HepG2 (cell line): Measurements from ENCODE around the gene SCP2D1. TPM values are rescaled to one million over a fixed set of nuclear protein-coding genes. Genes with fewer than 3 reads are reported as not detected.
A peak's percentile ranks its signal among the peaks of the same experiment; 100 is the strongest.

Experiments
- ARNTL ChIP-seq: sonication (generic); formaldehyde crosslinking; IDR thresholded peaks from 2 replicates; pipeline ENCODE4 v1.4.0; 2020; ENCODE audit warnings: mild to moderate bottlenecking, missing genetic modification reagents
- ATRX ChIP-seq: sonication (generic); formaldehyde crosslinking; IDR thresholded peaks from 2 replicates; pipeline ENCODE4 v1.4.0; 2020; ENCODE audit warnings: missing genetic modification reagents, borderline replicate concordance
- BCL6 ChIP-seq: IDR thresholded peaks from 2 replicates; pipeline ENCODE4 v1.6.1; 2016; ENCODE audit warnings: missing genetic modification reagents, missing compliant biosample characterization
- ERF ChIP-seq: IDR thresholded peaks from 2 replicates; pipeline ENCODE4 v1.6.1; 2018; ENCODE audit warnings: missing biosample characterization, missing genetic modification reagents
- FOXO1 ChIP-seq: sonication (generic); formaldehyde crosslinking; IDR thresholded peaks from 2 replicates; pipeline ENCODE4 v1.4.0; 2020; ENCODE audit warnings: missing genetic modification reagents
- GTF3A ChIP-seq: sonication (generic); formaldehyde crosslinking; conservative IDR thresholded peaks from 2 replicates; pipeline ENCODE4 v1.4.0; 2020; ENCODE audit warnings: mild to moderate bottlenecking, missing genetic modification reagents
- HOXA9 ChIP-seq: sonication (generic); formaldehyde crosslinking; IDR thresholded peaks from 2 replicates; pipeline ENCODE4 v1.8.1; 2022; ENCODE audit warnings: missing genetic modification reagents, mild to moderate bottlenecking, moderate library complexity, borderline replicate concordance
- LCORL ChIP-seq, 2 experiments: fragments of 450-650 bp in 1 of 2; sonication (generic) in 1 of 2; formaldehyde crosslinking in 1 of 2; IDR thresholded peaks; 2 replicates each; pipeline versions ENCODE4 v1.5.0 to v1.6.1; 2017 to 2020; ENCODE audit warnings: antibody characterized with exemption in 1 of 2, missing genetic modification reagents in 1 of 2
- MBD4 ChIP-seq: IDR thresholded peaks from 2 replicates; pipeline ENCODE4 v1.6.1; 2012; ENCODE audit warnings: low read length, inconsistent platforms, borderline replicate concordance
- NFRKB ChIP-seq: fragments of 450-650 bp; IDR thresholded peaks from 2 replicates; pipeline ENCODE4 v1.6.1; 2017
- PRPF4 ChIP-seq: fragments of 200-400 bp; formaldehyde crosslinking; IDR thresholded peaks from 2 replicates; pipeline ENCODE4 v1.6.1; 2016; ENCODE audit warnings: low read length, low read depth; ENCODE audit not compliant: poor library complexity, severe bottlenecking
- RORA ChIP-seq: sonication (generic); formaldehyde crosslinking; IDR thresholded peaks from 2 replicates; pipeline ENCODE4 v1.5.0; 2020; ENCODE audit warnings: mild to moderate bottlenecking, missing genetic modification reagents, moderate library complexity
- ZC3H13 ChIP-seq: sonication (generic); formaldehyde crosslinking; IDR thresholded peaks from 2 replicates; pipeline ENCODE4 v1.8.1; 2023; ENCODE audit warnings: mild to moderate bottlenecking, missing genetic modification reagents, moderate library complexity
- ZNF335 ChIP-seq: sonication (generic); formaldehyde crosslinking; IDR thresholded peaks from 2 replicates; pipeline ENCODE4 v1.4.0; 2020; ENCODE audit warnings: missing genetic modification reagents
- ZNF484 ChIP-seq: sonication (generic); formaldehyde crosslinking; IDR thresholded peaks from 2 replicates; pipeline ENCODE4 v1.5.1; 2020; ENCODE audit warnings: mild to moderate bottlenecking, low read depth, missing genetic modification reagents, borderline replicate concordance
- ZNF550 ChIP-seq: sonication (generic); formaldehyde crosslinking; IDR thresholded peaks from 2 replicates; pipeline ENCODE4 v1.4.0; 2020; ENCODE audit warnings: mild to moderate bottlenecking, missing genetic modification reagents, borderline replicate concordance
- ZNF773 ChIP-seq: sonication (generic); formaldehyde crosslinking; IDR thresholded peaks from 2 replicates; pipeline ENCODE4 v1.4.0; 2020; ENCODE audit warnings: missing genetic modification reagents, borderline replicate concordance
- ZSCAN31 ChIP-seq: sonication (generic); formaldehyde crosslinking; IDR thresholded peaks from 2 replicates; pipeline ENCODE4 v1.5.0; 2020; ENCODE audit warnings: low read depth, mild to moderate bottlenecking, missing genetic modification reagents
- polyA plus RNA-seq, 8 experiments: library from polyadenylated mRNA; depleted of rRNA in 3 of 8; stranded (reverse) in 7 of 8; unstranded in 1 of 8; fragments of >200 nt; fragmentation: Illumina TruSeq in 4 of 8; extraction: Trizol in 4 of 8; gene quantifications; 2 replicates each; pipeline versions ENCODE4 v1.2.1 to v1.2.3, GENCODE V29; 2011 to 2016; ENCODE audit warnings: low read depth in 4 of 8, missing spikeins in 1 of 8, mixed read lengths in 1 of 8; ENCODE audit not compliant: insufficient read depth in 1 of 8
- total RNA-seq, 5 experiments: library from RNA; depleted of rRNA; stranded (reverse); fragments of >200 nt; fragmentation: Illumina TruSeq; extraction: Trizol; gene quantifications; 2 replicates each; pipeline ENCODE4 v1.2.3, GENCODE V29; 2016; ENCODE audit warnings: low read depth in 1 of 5
- TF ChIP-seq, protein P1 (sequence below): IDR thresholded peaks from 2 replicates; pipeline ENCODE4 v1.6.1; 2016
- TF ChIP-seq, protein P2 (sequence below): sonication (generic); formaldehyde crosslinking; IDR thresholded peaks from 2 replicates; pipeline ENCODE4 v1.8.1; 2023; ENCODE audit warnings: mild to moderate bottlenecking, inconsistent platforms, moderate library complexity, missing genetic modification reagents, borderline replicate concordance
- TF ChIP-seq, protein P3 (sequence below): IDR thresholded peaks from 2 replicates; pipeline ENCODE4 v1.6.1; 2016; ENCODE audit warnings: missing genetic modification reagents, missing compliant biosample characterization
- TF ChIP-seq, protein P4 (sequence below): sonication (generic); formaldehyde crosslinking; IDR thresholded peaks from 2 replicates; pipeline ENCODE4 v1.5.0; 2020; ENCODE audit warnings: missing genetic modification reagents
- TF ChIP-seq, protein P5 (sequence below): sonication (generic); formaldehyde crosslinking; IDR thresholded peaks from 2 replicates; pipeline ENCODE4 v1.4.0; 2020; ENCODE audit warnings: mild to moderate bottlenecking, missing genetic modification reagents, borderline replicate concordance
- TF ChIP-seq, protein P6 (sequence below): IDR thresholded peaks from 2 replicates; pipeline ENCODE4 v1.6.1; 2012; ENCODE audit warnings: inconsistent platforms

Gene SCP2D1
- total and polyA plus RNA-seq, 2 of the 13 experiments (the other 11 are each of a cell fraction or from before 2014, with no cell fraction given), result not detected

DNA sequence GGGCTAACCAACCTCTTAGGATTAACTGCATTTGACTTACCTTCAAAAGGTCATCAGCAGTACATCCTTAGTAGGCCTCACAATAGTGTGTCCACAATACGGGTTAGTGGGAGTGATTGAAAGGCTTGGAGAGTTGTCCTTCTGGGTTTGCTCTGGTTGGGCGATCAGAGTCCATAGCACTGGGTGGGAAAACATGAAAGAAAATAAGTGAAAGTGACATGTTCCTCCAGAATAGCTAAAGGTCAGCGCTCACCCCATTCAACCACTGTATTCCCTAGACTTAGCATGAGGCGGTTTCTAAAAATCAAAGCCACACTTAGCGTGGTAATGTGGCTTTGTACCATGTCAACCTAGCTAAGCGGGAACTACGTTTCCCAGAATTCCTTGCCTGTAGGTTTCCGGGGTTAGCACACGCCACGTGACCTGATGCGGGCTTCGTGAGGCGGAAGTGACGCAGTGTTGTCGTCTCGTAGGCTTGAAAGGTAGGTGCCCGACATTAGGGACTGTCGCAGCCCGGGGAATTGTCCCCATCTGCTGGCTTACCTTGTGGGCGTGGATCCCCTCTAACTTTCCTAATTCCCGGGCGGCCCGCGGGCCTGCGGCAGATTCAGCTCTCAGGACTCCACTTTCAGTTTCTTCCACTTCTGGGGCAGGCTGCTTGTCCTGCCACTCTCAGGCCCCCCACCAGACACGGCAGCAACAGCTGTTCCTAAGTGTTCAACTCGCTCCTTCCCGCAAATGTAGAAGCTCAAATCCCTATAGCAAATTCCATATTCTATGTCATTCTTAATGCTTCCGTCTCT, 19.8 kb upstream of the SCP2D1 start (continued):
- TF ChIP-seq, protein P1, sequence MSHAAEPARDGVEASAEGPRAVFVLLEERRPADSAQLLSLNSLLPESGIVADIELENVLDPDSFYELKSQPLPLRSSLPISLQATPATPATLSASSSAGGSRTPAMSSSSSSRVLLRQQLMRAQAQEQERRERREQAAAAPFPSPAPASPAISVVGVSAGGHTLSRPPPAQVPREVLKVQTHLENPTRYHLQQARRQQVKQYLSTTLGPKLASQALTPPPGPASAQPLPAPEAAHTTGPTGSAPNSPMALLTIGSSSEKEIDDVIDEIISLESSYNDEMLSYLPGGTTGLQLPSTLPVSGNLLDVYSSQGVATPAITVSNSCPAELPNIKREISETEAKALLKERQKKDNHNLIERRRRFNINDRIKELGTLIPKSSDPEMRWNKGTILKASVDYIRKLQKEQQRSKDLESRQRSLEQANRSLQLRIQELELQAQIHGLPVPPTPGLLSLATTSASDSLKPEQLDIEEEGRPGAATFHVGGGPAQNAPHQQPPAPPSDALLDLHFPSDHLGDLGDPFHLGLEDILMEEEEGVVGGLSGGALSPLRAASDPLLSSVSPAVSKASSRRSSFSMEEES (CRISPR knock-in tag), result peak; percentile 95
- TF ChIP-seq ZC3H13 (CRISPR knock-in tag), result no peak
- TF ChIP-seq, protein P2, sequence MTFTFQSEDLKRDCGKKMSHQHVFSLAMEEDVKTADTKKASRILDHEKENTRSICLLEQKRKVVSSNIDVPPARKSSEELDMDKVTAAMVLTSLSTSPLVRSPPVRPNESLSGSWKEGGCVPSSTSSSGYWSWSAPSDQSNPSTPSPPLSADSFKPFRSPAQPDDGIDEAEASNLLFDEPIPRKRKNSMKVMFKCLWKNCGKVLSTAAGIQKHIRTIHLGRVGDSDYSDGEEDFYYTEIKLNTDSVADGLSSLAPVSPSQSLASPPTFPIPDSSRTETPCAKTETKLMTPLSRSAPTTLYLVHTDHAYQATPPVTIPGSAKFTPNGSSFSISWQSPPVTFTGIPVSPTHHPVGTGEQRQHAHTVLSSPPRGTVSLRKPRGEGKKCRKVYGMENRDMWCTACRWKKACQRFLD (CRISPR knock-in tag), result peak; percentile 95; the same call in 1 of the 2 replicates
- TF ChIP-seq, protein P3, sequence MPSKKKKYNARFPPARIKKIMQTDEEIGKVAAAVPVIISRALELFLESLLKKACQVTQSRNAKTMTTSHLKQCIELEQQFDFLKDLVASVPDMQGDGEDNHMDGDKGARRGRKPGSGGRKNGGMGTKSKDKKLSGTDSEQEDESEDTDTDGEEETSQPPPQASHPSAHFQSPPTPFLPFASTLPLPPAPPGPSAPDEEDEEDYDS (CRISPR knock-in tag), result peak; percentile 77; the same call in 1 of the 2 replicates
- TF ChIP-seq RORA, result no peak
- TF ChIP-seq BCL6 (CRISPR knock-in tag), result peak; percentile 26; the same call in 1 of the 2 replicates
- TF ChIP-seq, protein P4, sequence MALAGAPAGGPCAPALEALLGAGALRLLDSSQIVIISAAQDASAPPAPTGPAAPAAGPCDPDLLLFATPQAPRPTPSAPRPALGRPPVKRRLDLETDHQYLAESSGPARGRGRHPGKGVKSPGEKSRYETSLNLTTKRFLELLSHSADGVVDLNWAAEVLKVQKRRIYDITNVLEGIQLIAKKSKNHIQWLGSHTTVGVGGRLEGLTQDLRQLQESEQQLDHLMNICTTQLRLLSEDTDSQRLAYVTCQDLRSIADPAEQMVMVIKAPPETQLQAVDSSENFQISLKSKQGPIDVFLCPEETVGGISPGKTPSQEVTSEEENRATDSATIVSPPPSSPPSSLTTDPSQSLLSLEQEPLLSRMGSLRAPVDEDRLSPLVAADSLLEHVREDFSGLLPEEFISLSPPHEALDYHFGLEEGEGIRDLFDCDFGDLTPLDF (CRISPR knock-in tag), result 0 out of 2 replicates have a peak, but pooled peaks have one; percentile 58
- TF ChIP-seq, protein P5, sequence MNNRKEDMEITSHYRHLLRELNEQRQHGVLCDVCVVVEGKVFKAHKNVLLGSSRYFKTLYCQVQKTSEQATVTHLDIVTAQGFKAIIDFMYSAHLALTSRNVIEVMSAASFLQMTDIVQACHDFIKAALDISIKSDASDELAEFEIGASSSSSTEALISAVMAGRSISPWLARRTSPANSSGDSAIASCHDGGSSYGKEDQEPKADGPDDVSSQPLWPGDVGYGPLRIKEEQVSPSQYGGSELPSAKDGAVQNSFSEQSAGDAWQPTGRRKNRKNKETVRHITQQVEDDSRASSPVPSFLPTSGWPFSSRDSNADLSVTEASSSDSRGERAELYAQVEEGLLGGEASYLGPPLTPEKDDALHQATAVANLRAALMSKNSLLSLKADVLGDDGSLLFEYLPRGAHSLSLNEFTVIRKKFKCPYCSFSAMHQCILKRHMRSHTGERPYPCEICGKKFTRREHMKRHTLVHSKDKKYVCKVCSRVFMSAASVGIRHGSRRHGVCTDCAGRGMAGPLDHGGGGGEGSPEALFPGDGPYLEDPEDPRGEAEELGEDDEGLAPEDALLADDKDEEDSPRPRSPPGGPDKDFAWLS (CRISPR knock-in tag), result no peak
- peak; percentile 85 for TF ChIP-seq ZSCAN31 (CRISPR knock-in tag)
- TF ChIP-seq ZNF484, result no peak
- TF ChIP-seq ZNF773 (CRISPR knock-in tag), result peak; percentile 40; the same call in 1 of the 2 replicates
- TF ChIP-seq HOXA9 (CRISPR knock-in tag), result no peak
- peak; percentile 92 for TF ChIP-seq FOXO1 (CRISPR knock-in tag)
- TF ChIP-seq GTF3A (CRISPR knock-in tag), result peak; percentile 68; the same call in 1 of the 2 replicates
- TF ChIP-seq ATRX (CRISPR knock-in tag), result no peak
- TF ChIP-seq ZNF550 (CRISPR knock-in tag), result no peak
- peak; percentile 86 for TF ChIP-seq LCORL (IDR thresholded peaks at IDR 0.05)
- TF ChIP-seq LCORL (CRISPR knock-in tag; IDR thresholded peaks at IDR 0.05), result peak; percentile 88
- TF ChIP-seq ARNTL, result peak; percentile 86
- TF ChIP-seq MBD4, result no peak
- TF ChIP-seq, protein P6, sequence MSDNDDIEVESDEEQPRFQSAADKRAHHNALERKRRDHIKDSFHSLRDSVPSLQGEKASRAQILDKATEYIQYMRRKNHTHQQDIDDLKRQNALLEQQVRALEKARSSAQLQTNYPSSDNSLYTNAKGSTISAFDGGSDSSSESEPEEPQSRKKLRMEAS, result peak; percentile 95
- peak; percentile 86; the same call in 1 of the 2 replicates for TF ChIP-seq ERF
- peak; percentile 97 for TF ChIP-seq ZNF335
- no peak for TF ChIP-seq PRPF4
- no peak for TF ChIP-seq NFRKB
